H1 (cell line): ENCODE measurements around the gene GUCY2C. TPM values are rescaled to one million over a fixed set of nuclear protein-coding genes. Genes with fewer than 3 reads are reported as not detected.

Experiments used
- ATF3 ChIP-seq: IDR thresholded peaks from 2 replicates; pipeline ENCODE4 v1.6.1; 2011; ENCODE audit warnings: low read depth, mild to moderate bottlenecking, low read length; ENCODE audit not compliant: insufficient read depth
- FOSL1 ChIP-seq: IDR thresholded peaks from 2 replicates; pipeline ENCODE4 v1.6.1; 2011; ENCODE audit warnings: mild to moderate bottlenecking, low read depth, low read length, moderate library complexity; ENCODE audit not compliant: insufficient read depth
- RXRA ChIP-seq: IDR thresholded peaks from 2 replicates; pipeline ENCODE4 v1.6.1; 2011; ENCODE audit warnings: low read depth, mild to moderate bottlenecking, low read length, moderate library complexity; ENCODE audit not compliant: insufficient read depth
- SP1 ChIP-seq: IDR thresholded peaks from 2 replicates; pipeline ENCODE4 v1.6.1; 2011; ENCODE audit warnings: low read depth, low read length
- polyA plus RNA-seq, 7 experiments: library from polyadenylated mRNA; depleted of rRNA in 3 of 7; stranded (reverse) in 5 of 7; unstranded in 2 of 7; fragments of >200 nt in 5 of 7; fragments of 200-250 nt in 2 of 7; gene quantifications; 1 replicate in 5 of 7; 2 replicates in 1 of 7; 4 replicates in 1 of 7; pipeline versions ENCODE4 v1.2.1 to v1.2.3, GENCODE V29; 2011 to 2013; ENCODE audit warnings: missing spikeins in 2 of 7, mixed read lengths in 2 of 7
- total RNA-seq: library from RNA; stranded (reverse); fragmentation: NEBNext Ultra II Directional; extraction: Animal tissue kit (Norgen Biotek cat#: 25700); gene quantifications from 2 replicates; pipeline ENCODE4 v1.2.1, GENCODE V29; 2021

The GUCY2C gene
- total and polyA plus RNA-seq, 2 of the 8 experiments (the other 6 are each of a cell fraction or from before 2014, with no cell fraction given), result 1.9 to 3.2 TPM

DNA sequence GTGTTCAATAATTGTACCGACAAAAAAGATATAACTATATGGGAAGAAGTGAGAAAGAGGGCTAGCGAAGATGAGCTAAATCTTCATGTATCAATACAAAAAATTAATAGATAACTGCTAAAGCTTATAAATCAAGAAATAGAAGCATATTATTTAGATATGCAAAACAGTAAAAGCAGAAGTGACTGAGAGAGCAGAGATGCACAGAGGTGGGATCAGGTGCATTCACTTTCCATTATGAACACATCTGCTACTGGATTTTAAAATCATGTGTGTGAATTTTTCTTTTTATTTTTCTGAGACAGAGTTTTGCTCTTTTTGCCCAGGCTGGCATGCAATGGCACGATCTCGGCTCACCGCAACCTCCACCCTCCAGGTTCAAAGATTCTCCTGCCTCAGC, 33.4 kb downstream of the GUCY2C start (continued):
- TF ChIP-seq ATF3, result no peak
- TF ChIP-seq FOSL1, result no peak
- no peak for TF ChIP-seq SP1
- no peak for TF ChIP-seq RXRA
